ENCODE data around the gene SPINT1. TPM values are rescaled to one million over a fixed set of nuclear protein-coding genes. Genes with fewer than 3 reads are reported as not detected.

Gene SPINT1
- total RNA-seq, 1 donor from 2014 or later = 8.7 TPM

DNA sequence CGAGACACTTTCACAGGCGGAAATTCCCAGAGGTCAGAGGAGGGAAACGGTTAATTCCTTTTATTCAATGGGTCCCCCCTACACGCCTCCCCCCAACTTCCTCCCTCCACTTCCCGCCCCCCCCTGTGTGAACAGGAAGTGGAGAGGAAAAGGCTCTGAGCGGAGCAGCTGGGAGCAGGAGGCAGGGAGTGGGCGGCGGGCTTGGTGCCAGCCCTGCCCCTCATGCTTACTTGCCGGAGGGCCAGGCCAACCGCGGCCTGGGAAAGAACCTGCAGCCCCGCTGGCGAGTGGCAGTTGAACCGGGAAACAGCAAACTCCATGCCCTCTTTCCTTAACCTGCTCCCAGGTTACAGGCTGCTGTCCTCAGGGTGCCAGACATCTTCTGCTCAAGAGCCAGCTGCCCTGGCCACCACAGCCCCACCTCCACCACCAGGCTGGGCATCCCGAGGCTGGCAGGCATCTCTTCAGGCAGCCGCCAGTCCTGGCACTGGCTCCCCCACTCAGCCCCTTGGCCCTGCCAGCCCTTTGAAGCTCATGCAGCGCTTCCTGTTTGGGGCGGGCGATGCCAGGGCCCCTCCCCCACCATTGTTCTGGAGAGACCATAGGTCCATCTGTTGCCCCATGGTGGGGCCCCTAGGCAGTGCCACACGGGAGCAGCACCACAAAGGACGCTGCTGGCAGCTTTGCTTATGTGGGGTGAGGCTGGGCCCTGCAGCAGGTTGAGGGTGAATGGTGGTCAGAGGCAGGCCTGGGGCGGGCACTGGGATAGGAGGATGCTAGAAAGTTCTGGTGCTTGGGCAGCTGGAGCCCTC lies 63.3 kb downstream of the SPINT1 start:
- ChIA-PET CTCF (interaction anchor here (0.6 to 7.7 kb wide), 13 partner anchors 9 to 558 kb away, joined by 3 to 97 read pairs (median 17); partner anchors contain the start of genes CHP1, DLL4, EXD1 and VPS18), POLR2A (interaction anchor here (0.6 to 4.9 kb wide), 16 partner anchors 12 to 1757 kb away, joined by 3 to 33 read pairs (median 5); partner anchors contain the start of genes CHAC1, DLL4 and VPS18)
- intact Hi-C loops (cut with micrococcal nuclease) = loop anchor here (1.0 to 10.0 kb wide), 7 partner anchors 19 to 758 kb away; partner anchors contain the start of genes CHAC1, CHP1, INO80 and MGA
- TF ChIP-seq, protein P1, sequence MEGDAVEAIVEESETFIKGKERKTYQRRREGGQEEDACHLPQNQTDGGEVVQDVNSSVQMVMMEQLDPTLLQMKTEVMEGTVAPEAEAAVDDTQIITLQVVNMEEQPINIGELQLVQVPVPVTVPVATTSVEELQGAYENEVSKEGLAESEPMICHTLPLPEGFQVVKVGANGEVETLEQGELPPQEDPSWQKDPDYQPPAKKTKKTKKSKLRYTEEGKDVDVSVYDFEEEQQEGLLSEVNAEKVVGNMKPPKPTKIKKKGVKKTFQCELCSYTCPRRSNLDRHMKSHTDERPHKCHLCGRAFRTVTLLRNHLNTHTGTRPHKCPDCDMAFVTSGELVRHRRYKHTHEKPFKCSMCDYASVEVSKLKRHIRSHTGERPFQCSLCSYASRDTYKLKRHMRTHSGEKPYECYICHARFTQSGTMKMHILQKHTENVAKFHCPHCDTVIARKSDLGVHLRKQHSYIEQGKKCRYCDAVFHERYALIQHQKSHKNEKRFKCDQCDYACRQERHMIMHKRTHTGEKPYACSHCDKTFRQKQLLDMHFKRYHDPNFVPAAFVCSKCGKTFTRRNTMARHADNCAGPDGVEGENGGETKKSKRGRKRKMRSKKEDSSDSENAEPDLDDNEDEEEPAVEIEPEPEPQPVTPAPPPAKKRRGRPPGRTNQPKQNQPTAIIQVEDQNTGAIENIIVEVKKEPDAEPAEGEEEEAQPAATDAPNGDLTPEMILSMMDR (IDR thresholded peaks at IDR 0.05) = no peak
- Mint-ChIP-seq H3K4me1 (peaks cover 50% of the 10 kb centered on the region), H3K27ac (peak overlapping the region; percentile 84), H3K4me3 (peak overlapping the region; percentile 82), H3K27me3 (no peaks in the 10 kb centered on the region), H3K9me3 (no peaks in the 10 kb centered on the region), H3K36me3 (ENCODE audit: low read depth) (peaks cover 17% of the 10 kb centered on the region)
- ATAC-seq (ENCODE audit: low read depth) = peak; percentile 22
- DNase-seq = peak; percentile 43

Other genes with a start within 250 kb of the SPINT1 start
- gene KNL1, start 249.8 kb upstream of the SPINT1 start, total RNA-seq = 5.1 and 7.7 TPM in 2 replicates
- gene RAD51, start 148.9 kb upstream of the SPINT1 start, total RNA-seq = 2.6 and 4.1 TPM in 2 replicates
- 25.5 and 25.6 TPM in 2 replicates for gene RMDN3, start 88.8 kb upstream of the SPINT1 start, total RNA-seq
- gene GCHFR, start 80.0 kb upstream of the SPINT1 start, total RNA-seq = 19.5 and 21.1 TPM in 2 replicates
- 5.7 and 6.5 TPM in 2 replicates for gene C15orf62, start 74.1 kb upstream of the SPINT1 start, total RNA-seq
- 23.2 and 25.2 TPM in 2 replicates for gene ZFYVE19, start 37.0 kb upstream of the SPINT1 start, total RNA-seq
- gene DNAJC17, start 36.6 kb upstream of the SPINT1 start, total RNA-seq = 43.1 and 51.0 TPM in 2 replicates
- gene PPP1R14D, start 15.3 kb upstream of the SPINT1 start, total RNA-seq = 0.31 TPM in 1 of 2 replicates, not detected in the other
- 0.27 TPM in 1 of 2 replicates, not detected in the other for gene RHOV, start 30.2 kb downstream of the SPINT1 start, total RNA-seq
- gene VPS18, start 50.4 kb downstream of the SPINT1 start, total RNA-seq = 25.3 and 26.2 TPM in 2 replicates
- 0.05 TPM in 1 of 2 replicates, not detected in the other for gene DLL4, start 85.3 kb downstream of the SPINT1 start, total RNA-seq
- gene CHAC1, start 109.4 kb downstream of the SPINT1 start, total RNA-seq = 22.3 and 27.3 TPM in 2 replicates

Measured in activated B cell treated with CpG ODN at 0.5 μM for 24 hours (primary cell).